GM18873 (cell line): Measurements from ENCODE around the gene EPHB6.

Experiments
- ATAC-seq: cut with Tn5 transposase; IDR thresholded peaks from one replicate; pipeline ENCODE4 v1.9.1; 2021; ENCODE audit warnings: mild to moderate bottlenecking, moderate library complexity, moderate number of reproducible peaks; ENCODE audit not compliant: unreplicated experiment, low FRiP score

Gene EPHB6

GRCh38 chr7:142833174-142834048 lies 21.5 kb upstream of the EPHB6 start:
- ATAC-seq, result peak; percentile 88

GRCh38 chr7:142835487-142835886 lies 19.4 kb upstream of the EPHB6 start:
- no peak for ATAC-seq

- ATAC-seq, result no peak
Observed at GRCh38 chr7:142836426-142836825, 18.4 kb upstream of the EPHB6 start.

GRCh38 chr7:142838461-142839213 lies 16.2 kb upstream of the EPHB6 start:
- ATAC-seq, result no peak

GRCh38 chr7:142842251-142842766 lies 12.6 kb upstream of the EPHB6 start:
- no peak for ATAC-seq

- ATAC-seq, result no peak
Observed at GRCh38 chr7:142847353-142847752, 7.5 kb upstream of the EPHB6 start.

GRCh38 chr7:142851269-142851668 lies 3.6 kb upstream of the EPHB6 start:
- ATAC-seq, result no peak

GRCh38 chr7:142851919-142852318 lies 3.0 kb upstream of the EPHB6 start:
- ATAC-seq, result no peak

GRCh38 chr7:142853739-142854371 lies 1.0 kb upstream of the EPHB6 start:
- peak; percentile 83 for ATAC-seq

- ATAC-seq, result no peak
Observed at GRCh38 chr7:142855114-142855743, 353 bp downstream of the EPHB6 start.

- no peak for ATAC-seq
Observed at GRCh38 chr7:142855756-142856564, 1.1 kb downstream of the EPHB6 start.

GRCh38 chr7:142856565-142857245 lies 1.8 kb downstream of the EPHB6 start:
- no peak for ATAC-seq

GRCh38 chr7:142857625-142858024 lies 2.7 kb downstream of the EPHB6 start:
- ATAC-seq, result no peak

GRCh38 chr7:142859411-142859810 lies 4.5 kb downstream of the EPHB6 start:
- ATAC-seq, result no peak

- ATAC-seq, result no peak
Observed at GRCh38 chr7:142859829-142860228, 5.0 kb downstream of the EPHB6 start.

- no peak for ATAC-seq
Observed at GRCh38 chr7:142860968-142861367, 6.1 kb downstream of the EPHB6 start.

GRCh38 chr7:142862351-142862750 lies 7.5 kb downstream of the EPHB6 start:
- ATAC-seq, result no peak

GRCh38 chr7:142862786-142863400 lies 8.0 kb downstream of the EPHB6 start:
- ATAC-seq, result no peak
